Neural crest cell (in vitro differentiated cells): ENCODE results near the gene GAST. TPM values are rescaled to one million over a fixed set of nuclear protein-coding genes. Genes with fewer than 3 reads are reported as not detected.

Experiments
- DNase-seq: peaks from one replicate; pipeline ENCODE4 v3.0.0; 2021; ENCODE audit warnings: low read depth, mixed read lengths, low spot score
- H3K27ac Mint-ChIP-seq: one replicate; pipeline ENCODE4 v1.8.0; 2021; ENCODE audit warnings: mild to moderate bottlenecking, mixed read lengths; ENCODE audit not compliant: unreplicated experiment
- H3K27me3 Mint-ChIP-seq: 2 replicates; pipeline ENCODE4 v1.8.0; 2021; ENCODE audit warnings: low read depth, mild to moderate bottlenecking, mixed read lengths
- H3K36me3 Mint-ChIP-seq: 2 replicates; pipeline ENCODE4 v1.8.0; 2021; ENCODE audit warnings: low read depth, mild to moderate bottlenecking, mixed read lengths
- H3K4me1 Mint-ChIP-seq: 2 replicates; pipeline ENCODE4 v1.8.0; 2021; ENCODE audit warnings: mixed read lengths
- H3K4me3 Mint-ChIP-seq: one replicate; pipeline ENCODE4 v1.8.0; 2021; ENCODE audit warnings: mild to moderate bottlenecking, mixed read lengths
- H3K9me3 Mint-ChIP-seq: 2 replicates; pipeline ENCODE4 v1.8.0; 2021; ENCODE audit warnings: mixed read lengths
- total RNA-seq: library from RNA; stranded (reverse); gene quantifications from 2 replicates; pipeline ENCODE4 v1.2.1, GENCODE V29; 2021
- TF ChIP-seq, protein P1 (sequence below): fragments of 200-600 bp; sonication (generic); conservative IDR thresholded peaks from 2 replicates; pipeline ENCODE4 v1.5.0; 2021; ENCODE audit warnings: antibody characterized with exemption, mild to moderate bottlenecking

The GAST gene
- total RNA-seq, 1 donor from 2014 or later, result not detected

DNA sequence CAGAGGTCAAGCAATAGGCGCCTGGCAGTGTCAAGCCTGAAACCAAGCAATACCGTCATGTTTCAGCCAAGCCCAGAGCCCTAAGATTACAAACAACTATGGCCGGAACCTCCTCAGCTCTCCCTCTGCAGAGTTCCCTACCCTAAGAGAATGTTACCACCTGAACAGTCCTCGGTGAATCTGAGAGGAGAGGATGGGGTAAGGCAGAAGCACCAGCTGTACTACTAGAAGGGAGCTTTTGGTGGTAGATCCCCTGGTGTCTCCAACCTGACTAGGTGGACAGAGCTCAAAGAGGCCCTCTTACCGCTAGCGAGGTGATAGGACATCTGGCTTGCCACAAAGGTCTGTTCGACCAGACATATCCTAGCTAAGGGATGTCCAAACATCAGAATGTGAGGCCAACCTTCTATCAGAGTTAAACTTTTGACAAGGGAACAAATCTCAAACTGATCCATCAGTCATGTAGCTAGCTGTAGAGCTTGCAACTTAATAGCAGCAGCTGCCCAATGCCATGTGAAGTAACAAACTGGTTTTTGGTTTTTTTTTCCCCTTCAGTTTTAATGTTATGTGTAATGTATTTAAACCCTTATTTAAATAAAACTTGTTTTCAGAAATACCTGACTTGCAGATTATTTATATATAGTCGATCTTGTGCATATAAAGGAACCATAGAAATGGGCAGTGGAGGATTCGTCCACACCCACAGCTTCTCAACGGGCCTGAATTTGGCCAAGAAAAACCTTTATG, 20.9 kb upstream of the GAST start:
- TF ChIP-seq, protein P1, sequence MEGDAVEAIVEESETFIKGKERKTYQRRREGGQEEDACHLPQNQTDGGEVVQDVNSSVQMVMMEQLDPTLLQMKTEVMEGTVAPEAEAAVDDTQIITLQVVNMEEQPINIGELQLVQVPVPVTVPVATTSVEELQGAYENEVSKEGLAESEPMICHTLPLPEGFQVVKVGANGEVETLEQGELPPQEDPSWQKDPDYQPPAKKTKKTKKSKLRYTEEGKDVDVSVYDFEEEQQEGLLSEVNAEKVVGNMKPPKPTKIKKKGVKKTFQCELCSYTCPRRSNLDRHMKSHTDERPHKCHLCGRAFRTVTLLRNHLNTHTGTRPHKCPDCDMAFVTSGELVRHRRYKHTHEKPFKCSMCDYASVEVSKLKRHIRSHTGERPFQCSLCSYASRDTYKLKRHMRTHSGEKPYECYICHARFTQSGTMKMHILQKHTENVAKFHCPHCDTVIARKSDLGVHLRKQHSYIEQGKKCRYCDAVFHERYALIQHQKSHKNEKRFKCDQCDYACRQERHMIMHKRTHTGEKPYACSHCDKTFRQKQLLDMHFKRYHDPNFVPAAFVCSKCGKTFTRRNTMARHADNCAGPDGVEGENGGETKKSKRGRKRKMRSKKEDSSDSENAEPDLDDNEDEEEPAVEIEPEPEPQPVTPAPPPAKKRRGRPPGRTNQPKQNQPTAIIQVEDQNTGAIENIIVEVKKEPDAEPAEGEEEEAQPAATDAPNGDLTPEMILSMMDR, result no peak
- Mint-ChIP-seq H3K9me3 (no peaks in the 10 kb centered on the region), H3K27me3 (peaks cover 16% of the 10 kb centered on the region), H3K36me3 (peaks cover 33% of the 10 kb centered on the region), H3K4me3 (peak overlapping the region; percentile 99), H3K4me1 (peaks cover 28% of the 10 kb centered on the region), H3K27ac (no peak overlapping the region)
- DNase-seq, result no peak

DNA sequence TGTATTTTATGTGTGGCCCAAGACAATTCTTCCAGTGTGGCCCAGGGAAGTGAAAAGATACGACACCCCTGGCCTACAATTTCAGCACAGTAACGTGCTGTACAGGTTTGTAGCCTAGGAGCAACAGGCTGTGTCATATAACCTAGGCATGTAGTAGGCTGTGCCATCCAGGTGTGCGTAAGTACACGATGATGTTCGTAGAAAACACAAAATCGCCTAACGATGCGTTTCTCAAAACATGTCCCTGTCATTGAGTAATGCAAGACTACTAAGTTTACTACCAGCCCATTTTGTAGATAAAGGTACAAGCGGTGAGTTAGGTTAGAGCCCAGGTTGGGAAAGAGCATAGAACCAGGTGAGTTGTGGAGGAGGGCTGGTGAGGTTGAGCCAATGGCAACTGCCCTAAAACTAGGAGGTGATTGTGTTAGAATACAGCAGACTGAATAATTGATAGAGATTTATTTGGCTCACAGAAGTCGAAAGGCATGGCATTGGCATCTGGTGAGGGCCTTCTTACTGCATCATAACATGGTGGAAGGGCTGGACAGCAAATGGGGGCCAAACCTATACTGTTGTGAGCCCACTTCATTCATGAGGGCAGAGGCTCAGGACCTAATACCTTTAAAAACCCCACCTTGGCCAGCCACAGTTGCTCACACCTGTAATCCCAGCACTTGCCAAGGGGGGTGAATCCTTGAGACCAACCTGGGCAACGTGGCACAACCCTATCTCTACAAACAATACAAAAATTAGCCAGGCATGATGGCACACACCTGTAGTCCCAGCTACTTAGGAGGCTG, 19.2 kb upstream of the GAST start:
- peaks cover 15% of the 10 kb centered on the region for H3K27me3 Mint-ChIP-seq
- no peaks in the 10 kb centered on the region for H3K9me3 Mint-ChIP-seq
- TF ChIP-seq, protein P1, result no peak
- H3K4me1 Mint-ChIP-seq, result peaks cover 27% of the 10 kb centered on the region
- DNase-seq, result no peak
- peak overlapping the region; percentile 70 for H3K4me3 Mint-ChIP-seq
- H3K36me3 Mint-ChIP-seq, result peaks cover 33% of the 10 kb centered on the region
- no peak overlapping the region for H3K27ac Mint-ChIP-seq

DNA sequence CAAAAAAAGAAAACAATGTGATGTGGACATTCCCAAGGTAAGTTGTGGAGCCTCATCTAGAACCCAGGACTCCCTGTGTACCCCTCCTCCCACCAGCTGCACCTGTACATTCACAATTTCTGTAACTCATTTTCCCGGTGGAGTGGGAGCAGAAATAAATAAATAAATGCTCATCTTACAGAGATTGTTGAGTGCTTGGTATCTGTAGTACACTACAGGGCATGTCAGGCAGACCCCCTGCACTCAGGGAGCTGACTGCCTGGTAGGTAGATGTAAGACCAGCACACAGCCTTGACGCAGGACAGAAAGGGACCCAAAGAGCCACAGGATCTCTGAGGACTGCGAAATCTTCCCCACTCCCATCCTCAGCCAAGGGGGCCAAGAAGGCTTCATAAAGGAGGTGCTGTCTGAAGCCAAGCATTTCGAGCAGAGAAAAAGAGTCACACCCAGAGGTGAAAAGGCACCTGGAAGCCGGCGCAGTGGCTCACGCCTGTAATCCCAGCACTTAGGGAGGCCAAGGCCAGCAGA, 16.9 kb upstream of the GAST start:
- peaks cover 24% of the 10 kb centered on the region for H3K36me3 Mint-ChIP-seq
- H3K27me3 Mint-ChIP-seq, result peaks cover 3% of the 10 kb centered on the region
- no peak for DNase-seq
- H3K4me3 Mint-ChIP-seq, result no peak overlapping the region
- no peaks in the 10 kb centered on the region for H3K9me3 Mint-ChIP-seq
- H3K4me1 Mint-ChIP-seq, result peaks cover 13% of the 10 kb centered on the region
- no peak overlapping the region for H3K27ac Mint-ChIP-seq
- TF ChIP-seq, protein P1, result no peak

DNA sequence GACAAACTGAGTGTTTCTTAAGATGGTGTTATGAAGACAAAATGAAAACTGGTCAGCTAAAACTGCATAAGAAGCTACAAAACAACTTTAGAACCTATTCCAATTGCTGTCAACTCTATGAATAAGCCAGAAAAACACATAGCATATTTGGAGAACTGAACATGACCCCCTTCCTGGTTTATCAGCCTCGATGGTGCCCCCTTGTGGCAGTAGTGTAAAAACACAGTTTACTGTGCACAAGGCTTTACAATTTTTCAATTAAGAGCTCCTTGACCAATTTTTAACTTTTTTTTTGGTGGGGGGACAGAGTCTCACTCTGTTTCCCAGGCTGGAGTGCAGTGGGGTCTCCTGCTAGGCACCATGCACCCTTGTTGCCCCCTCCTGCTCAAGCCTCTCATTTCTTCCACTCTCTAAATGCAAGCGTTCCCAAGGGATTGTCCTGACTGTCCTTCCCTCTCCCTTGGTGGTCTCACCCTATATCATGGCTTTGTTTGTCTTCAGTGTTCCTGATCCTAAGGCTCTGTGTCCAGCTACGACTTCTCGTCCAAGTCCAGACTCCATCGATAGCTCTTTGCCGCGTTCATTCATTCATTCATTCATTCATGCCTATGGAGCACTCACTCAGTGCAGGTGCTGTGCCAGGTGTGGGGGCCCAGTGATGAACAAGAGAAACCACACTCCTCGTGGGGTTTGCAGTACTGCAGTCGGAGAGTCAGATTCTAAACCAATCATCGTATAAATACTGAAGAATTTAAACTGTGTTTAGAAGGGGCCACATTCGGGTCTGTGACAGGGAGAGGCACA, 16.0 kb upstream of the GAST start:
- Mint-ChIP-seq H3K4me3 (peak overlapping the region; percentile 88), H3K27ac (peak overlapping the region; percentile 36), H3K4me1 (peaks cover 12% of the 10 kb centered on the region), H3K36me3 (peaks cover 17% of the 10 kb centered on the region), H3K27me3 (peaks cover 8% of the 10 kb centered on the region), H3K9me3 (no peaks in the 10 kb centered on the region)
- TF ChIP-seq, protein P1, result peak; percentile 88
- DNase-seq, result peak; percentile 69
